HG03108 (cell line): ENCODE results near the gene P3H2.

ENCODE experiments used
- ATAC-seq: cut with Tn5 transposase; IDR thresholded peaks from one replicate; pipeline ENCODE4 v1.9.1; 2021; ENCODE audit warnings: moderate library complexity; ENCODE audit not compliant: unreplicated experiment

The P3H2 gene

GRCh38 chr3:189950258-189950657 lies 170.4 kb downstream of the P3H2 start:
- no peak for ATAC-seq

GRCh38 chr3:189949580-189949979 lies 171.1 kb downstream of the P3H2 start:
- no peak for ATAC-seq

GRCh38 chr3:189948724-189949045 lies 172.0 kb downstream of the P3H2 start:
- ATAC-seq, result no peak

GRCh38 chr3:189947948-189948723 lies 172.6 kb downstream of the P3H2 start:
- ATAC-seq, result no peak

- ATAC-seq, result no peak
Observed at GRCh38 chr3:189947068-189947467, 173.6 kb downstream of the P3H2 start.

GRCh38 chr3:189945935-189946709 lies 174.6 kb downstream of the P3H2 start:
- no peak for ATAC-seq

GRCh38 chr3:189944285-189945145 lies 176.2 kb downstream of the P3H2 start:
- ATAC-seq, result no peak

- no peak for ATAC-seq
Observed at GRCh38 chr3:189942948-189943347, 177.7 kb downstream of the P3H2 start.

- ATAC-seq, result no peak
Observed at GRCh38 chr3:189941679-189942078, 179.0 kb downstream of the P3H2 start.

- no peak for ATAC-seq
Observed at GRCh38 chr3:189941125-189941524, 179.6 kb downstream of the P3H2 start.

GRCh38 chr3:189937302-189938127 lies 183.2 kb downstream of the P3H2 start:
- ATAC-seq, result no peak

- no peak for ATAC-seq
Observed at GRCh38 chr3:189936201-189936945, 184.3 kb downstream of the P3H2 start.

- no peak for ATAC-seq
Observed at GRCh38 chr3:189927975-189928895, 192.5 kb downstream of the P3H2 start.

- no peak for ATAC-seq
Observed at GRCh38 chr3:189921770-189922169, 198.9 kb downstream of the P3H2 start.

GRCh38 chr3:189914799-189915198 lies 205.9 kb downstream of the P3H2 start:
- no peak for ATAC-seq

- no peak for ATAC-seq
Observed at GRCh38 chr3:189911001-189911400, 209.7 kb downstream of the P3H2 start.

- ATAC-seq, result no peak
Observed at GRCh38 chr3:189909573-189909972, 211.1 kb downstream of the P3H2 start.

- ATAC-seq, result no peak
Observed at GRCh38 chr3:189909139-189909538, 211.6 kb downstream of the P3H2 start.

GRCh38 chr3:189908646-189909045 lies 212.1 kb downstream of the P3H2 start:
- no peak for ATAC-seq
